ENCODE results near the gene RELA.

Gene RELA

GRCh38 chr11:65629579-65629978 lies 33.1 kb downstream of the RELA start:
- no peak for DNase-seq

- DNase-seq = no peak
Measured at GRCh38 chr11:65627202-65627601, 35.5 kb downstream of the RELA start.

GRCh38 chr11:65625628-65626342 lies 36.9 kb downstream of the RELA start:
- DNase-seq = no peak

- no peak for DNase-seq
Measured at GRCh38 chr11:65624931-65625627, 37.6 kb downstream of the RELA start.

GRCh38 chr11:65623852-65624616 lies 38.7 kb downstream of the RELA start:
- no peak for DNase-seq

- no peak for DNase-seq
Measured at GRCh38 chr11:65623177-65623576, 39.5 kb downstream of the RELA start.

- DNase-seq = no peak
Measured at GRCh38 chr11:65622011-65622410, 40.7 kb downstream of the RELA start.

GRCh38 chr11:65621460-65621859 lies 41.3 kb downstream of the RELA start:
- no peak for DNase-seq

- no peak for DNase-seq
Measured at GRCh38 chr11:65620666-65621065, 42.0 kb downstream of the RELA start.

GRCh38 chr11:65619281-65619928 lies 43.3 kb downstream of the RELA start:
- DNase-seq = no peak

GRCh38 chr11:65618763-65619162 lies 44.0 kb downstream of the RELA start:
- no peak for DNase-seq

GRCh38 chr11:65617990-65618751 lies 44.5 kb downstream of the RELA start:
- no peak for DNase-seq

GRCh38 chr11:65617136-65617850 lies 45.4 kb downstream of the RELA start:
- DNase-seq = no peak

GRCh38 chr11:65616575-65617001 lies 46.1 kb downstream of the RELA start:
- DNase-seq = no peak

GRCh38 chr11:65615950-65616574 lies 46.7 kb downstream of the RELA start:
- no peak for DNase-seq

- DNase-seq = peak; percentile 100
Measured at GRCh38 chr11:65615229-65615949, 47.3 kb downstream of the RELA start, which contains the start of gene PCNX3. Gene PCNX3, plus strand, starts transcription at chr11:65615776. Its CDS starts 536 bp downstream, at chr11:65616312.

- no peak for DNase-seq
Measured at GRCh38 chr11:65613091-65613928, 49.4 kb downstream of the RELA start.

GRCh38 chr11:65612691-65613090 lies 50.0 kb downstream of the RELA start:
- DNase-seq = no peak
